ENCODE measurements around the gene TGFB2. TPM values are rescaled to one million over a fixed set of nuclear protein-coding genes. Genes with fewer than 3 reads are reported as not detected.

TGFB2 gene
- total RNA-seq, 4 donors from 2014 or later, result 0.56 to 2.3 (median 0.86) TPM

- peaks cover 47 to 55% of the 10 kb centered on the region in 2 donors for H3K4me1 ChIP-seq
- peak overlapping the region; percentile 51 to 80 (median 75) for H3K27ac ChIP-seq
- TF ChIP-seq POLR2A (IDR thresholded peaks at IDR 0.05) (no peak), CTCF (IDR thresholded peaks at IDR 0.05 in 4 of 5, conservative IDR thresholded peaks at IDR 0.05 in 1 of 5) (no peak)
- no peak overlapping the region for H3K4me3 ChIP-seq
- ATAC-seq (no peak), DNase-seq (no peak)
- intact Hi-C loops (cut with DNase I; ENCODE audit: low total_unique reads) (no loop called here), in situ Hi-C loops (cut with MboI; ENCODE audit: low sequenced_read_pairs in 4 of 4) (loop anchor here in 1 of 4 donors (25.0 kb wide), 1 partner anchor 98 kb away; no protein-coding TSS in a partner anchor)
- no peaks in the 10 kb centered on the region for H3K27me3 ChIP-seq
- no peaks in the 10 kb centered on the region for H3K36me3 ChIP-seq
- no peaks in the 10 kb centered on the region for H3K9me3 ChIP-seq
Observed at GRCh38 chr1:218364028-218364710, 19.0 kb downstream of the TGFB2 start.

DNA sequence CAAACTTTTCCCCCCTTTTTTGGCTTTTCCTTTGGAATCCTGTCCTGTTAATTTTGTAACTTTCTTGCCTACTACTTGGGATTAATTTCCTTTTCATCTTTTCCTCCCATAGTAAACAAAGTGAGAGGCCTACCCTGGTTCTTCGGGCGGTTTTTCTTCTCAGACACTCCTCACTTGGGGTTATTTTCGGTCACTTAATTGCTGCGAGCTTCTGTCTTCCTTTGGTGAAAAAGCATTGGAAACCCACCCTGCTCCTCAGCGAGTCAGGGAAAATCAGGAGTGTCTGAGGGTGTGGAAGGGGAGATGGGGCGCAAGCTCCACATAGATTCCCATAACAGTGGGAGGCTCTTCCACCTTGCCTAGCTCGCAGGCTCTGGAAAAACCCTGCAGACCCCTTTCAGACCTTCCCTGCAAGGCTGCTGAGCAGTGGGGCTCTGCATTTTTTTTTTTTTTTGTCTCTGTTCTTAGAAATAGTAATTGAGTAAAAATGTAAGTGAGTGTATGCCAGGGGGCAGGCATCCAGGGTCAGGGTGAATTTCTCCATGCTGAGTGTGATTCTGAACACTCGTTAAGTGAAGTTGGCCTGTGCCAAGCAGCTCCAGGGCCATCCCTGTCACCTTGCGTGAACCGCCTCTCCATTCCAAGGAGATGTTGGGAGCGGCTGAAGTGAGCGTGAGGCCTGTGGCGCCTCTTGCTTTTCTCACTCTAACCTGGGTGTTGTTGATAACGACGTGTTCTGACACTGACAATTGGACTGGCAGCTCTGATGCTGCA is 20.3 kb downstream of the TGFB2 start:
- intact Hi-C loops (cut with DNase I; ENCODE audit: low total_unique reads) (no loop called here), in situ Hi-C loops (cut with MboI; ENCODE audit: low sequenced_read_pairs in 4 of 4) (loop anchor here in 1 of 4 donors (25.0 kb wide), 1 partner anchor 97 kb away; no protein-coding TSS in a partner anchor)
- H3K4me1 ChIP-seq, result peaks cover 57 to 58% of the 10 kb centered on the region in 2 donors
- DNase-seq (peak; percentile 19 to 63), ATAC-seq (peak in 1 of 2 donors; percentile 40)
- H3K36me3 ChIP-seq, result no peaks in the 10 kb centered on the region
- no peaks in the 10 kb centered on the region for H3K27me3 ChIP-seq
- no peaks in the 10 kb centered on the region for H3K9me3 ChIP-seq
- TF ChIP-seq CTCF (IDR thresholded peaks at IDR 0.05 in 4 of 5, conservative IDR thresholded peaks at IDR 0.05 in 1 of 5), result no peak
- no peak for TF ChIP-seq POLR2A (IDR thresholded peaks at IDR 0.05)
- peak overlapping the region; percentile 51 to 80 (median 75) for H3K27ac ChIP-seq
- no peak overlapping the region for H3K4me3 ChIP-seq

DNA sequence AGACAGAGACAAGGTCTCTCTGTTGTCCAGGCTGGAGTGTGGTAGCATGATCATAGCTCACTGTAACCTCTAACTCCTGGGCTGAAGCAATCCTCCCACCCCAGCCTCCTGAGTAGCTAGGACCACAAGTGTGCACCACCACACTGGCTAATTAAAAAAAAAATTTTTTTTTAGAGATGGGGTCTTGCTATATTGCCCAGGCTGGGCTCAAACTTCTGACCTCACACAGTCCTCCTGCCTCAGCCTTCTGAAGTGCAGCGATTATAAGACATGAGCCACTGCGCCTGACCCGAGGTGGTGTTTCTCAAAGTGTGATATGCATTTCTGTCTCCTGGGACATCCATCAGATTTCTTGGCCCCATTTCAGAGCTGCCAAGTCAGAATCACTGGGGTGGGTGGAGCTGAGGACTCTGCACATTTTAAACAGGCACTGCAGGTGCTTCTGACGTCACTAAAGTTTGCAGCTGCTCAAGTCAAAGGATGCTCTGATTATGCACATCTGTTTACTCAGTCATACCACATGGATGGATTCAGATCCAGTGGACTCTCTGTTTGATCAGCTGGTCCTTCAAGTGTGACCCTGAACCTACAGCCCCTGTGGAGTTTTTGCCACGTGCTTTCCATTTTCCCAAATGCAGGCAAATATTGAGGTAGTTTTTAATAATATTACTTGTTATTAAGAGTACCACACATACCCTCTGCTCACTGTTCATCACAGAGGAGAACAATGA is 21.4 kb downstream of the TGFB2 start:
- Histone ChIP-seq H3K4me1 (peaks cover 63 to 67% of the 10 kb centered on the region in 2 donors), H3K9me3 (no peaks in the 10 kb centered on the region), H3K27me3 (no peaks in the 10 kb centered on the region), H3K4me3 (no peak overlapping the region), H3K27ac (peak overlapping the region; percentile 51 to 80 (median 75)), H3K36me3 (no peaks in the 10 kb centered on the region)
- DNase-seq, result no peak
- in situ Hi-C loops (cut with MboI; ENCODE audit: low sequenced_read_pairs in 4 of 4), result loop anchor here in 1 of 4 donors (25.0 kb wide), 1 partner anchor 96 kb away; no protein-coding TSS in a partner anchor
- TF ChIP-seq CTCF (IDR thresholded peaks at IDR 0.05 in 4 of 5, conservative IDR thresholded peaks at IDR 0.05 in 1 of 5) (no peak), POLR2A (IDR thresholded peaks at IDR 0.05) (no peak)
- no peak for ATAC-seq
- intact Hi-C loops (cut with DNase I; ENCODE audit: low total_unique reads), result no loop called here

- intact Hi-C loops (cut with DNase I; ENCODE audit: low total_unique reads) (no loop called here), in situ Hi-C loops (cut with MboI; ENCODE audit: low sequenced_read_pairs in 4 of 4) (loop anchor here in 1 of 4 donors (25.0 kb wide), 1 partner anchor 95 kb away; no protein-coding TSS in a partner anchor)
- Histone ChIP-seq H3K4me1 (peaks cover 63 to 68% of the 10 kb centered on the region in 2 donors), H3K36me3 (no peaks in the 10 kb centered on the region), H3K4me3 (no peak overlapping the region), H3K27me3 (no peaks in the 10 kb centered on the region), H3K27ac (peak overlapping the region in 1 of 4 donors; percentile 77), H3K9me3 (no peaks in the 10 kb centered on the region)
- DNase-seq, result no peak
- TF ChIP-seq CTCF (IDR thresholded peaks at IDR 0.05 in 4 of 5, conservative IDR thresholded peaks at IDR 0.05 in 1 of 5) (no peak), POLR2A (IDR thresholded peaks at IDR 0.05) (no peak)
- no peak for ATAC-seq
Observed at GRCh38 chr1:218367118-218367517, 22.0 kb downstream of the TGFB2 start.
